ENCODE measurements around the gene CCL28. TPM values are rescaled to one million over a fixed set of nuclear protein-coding genes. Genes with fewer than 3 reads are reported as not detected.
"Not testable (repeated sequence)": the region's sequence is repeated elsewhere in the genome, so short reads cannot be mapped to it uniquely, and the experiment has no call there.

CCL28 gene
- total RNA-seq, 1 donor from 2014 or later: 0.46 TPM

GRCh38 chr5:43367453-43367852 lies 44.7 kb downstream of the CCL28 start:
- H3K4me3 Mint-ChIP-seq (ENCODE audit: unreplicated experiment): no peak overlapping the region
- peaks cover 6% of the 10 kb centered on the region for H3K9me3 Mint-ChIP-seq (ENCODE audit: unreplicated experiment)
- peaks cover 8% of the 10 kb centered on the region for H3K36me3 Mint-ChIP-seq (ENCODE audit: low read depth, unreplicated experiment)
- H3K4me1 Mint-ChIP-seq (ENCODE audit: unreplicated experiment): no peaks in the 10 kb centered on the region
- no peak overlapping the region for H3K27ac Mint-ChIP-seq (ENCODE audit: unreplicated experiment)
- H3K27me3 Mint-ChIP-seq (ENCODE audit: unreplicated experiment): peaks cover 1% of the 10 kb centered on the region
- no peak for DNase-seq (ENCODE audit: low spot score)
- TF ChIP-seq CTCF (IDR thresholded peaks at IDR 0.05; ENCODE audit: unreplicated experiment): no peak

- not testable (repeated sequence) for DNase-seq (ENCODE audit: low spot score); H3K36me3 Mint-ChIP-seq (ENCODE audit: low read depth, unreplicated experiment); H3K27me3 Mint-ChIP-seq (ENCODE audit: unreplicated experiment); H3K4me3 Mint-ChIP-seq (ENCODE audit: unreplicated experiment); H3K4me1 Mint-ChIP-seq (ENCODE audit: unreplicated experiment); H3K9me3 Mint-ChIP-seq (ENCODE audit: unreplicated experiment); H3K27ac Mint-ChIP-seq (ENCODE audit: unreplicated experiment)
Measured at GRCh38 chr5:43366680-43367246, 45.4 kb downstream of the CCL28 start.

DNA sequence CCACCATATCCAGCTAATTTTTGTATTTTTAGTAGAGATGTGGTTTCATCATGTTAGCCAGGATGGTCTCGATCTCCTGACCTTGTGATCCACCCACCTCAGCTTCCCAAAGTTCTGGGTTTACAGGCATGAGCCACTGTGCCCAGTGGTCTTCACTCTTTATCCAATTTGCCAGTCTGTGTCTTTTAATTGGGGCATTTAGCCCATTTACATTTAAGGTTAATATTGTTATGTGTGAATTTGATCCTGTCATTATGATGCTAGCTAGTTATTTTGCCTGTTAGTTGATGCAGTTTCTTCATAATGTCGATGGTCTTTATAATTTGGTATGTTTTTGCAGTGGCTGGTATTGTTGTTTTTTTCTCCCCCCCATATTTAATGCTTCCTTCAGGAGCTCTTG lies 47.0 kb downstream of the CCL28 start:
- DNase-seq (ENCODE audit: low spot score); H3K36me3 Mint-ChIP-seq (ENCODE audit: low read depth, unreplicated experiment); H3K9me3 Mint-ChIP-seq (ENCODE audit: unreplicated experiment); H3K27me3 Mint-ChIP-seq (ENCODE audit: unreplicated experiment); H3K4me1 Mint-ChIP-seq (ENCODE audit: unreplicated experiment); H3K27ac Mint-ChIP-seq (ENCODE audit: unreplicated experiment); H3K4me3 Mint-ChIP-seq (ENCODE audit: unreplicated experiment): not testable (repeated sequence)

DNA sequence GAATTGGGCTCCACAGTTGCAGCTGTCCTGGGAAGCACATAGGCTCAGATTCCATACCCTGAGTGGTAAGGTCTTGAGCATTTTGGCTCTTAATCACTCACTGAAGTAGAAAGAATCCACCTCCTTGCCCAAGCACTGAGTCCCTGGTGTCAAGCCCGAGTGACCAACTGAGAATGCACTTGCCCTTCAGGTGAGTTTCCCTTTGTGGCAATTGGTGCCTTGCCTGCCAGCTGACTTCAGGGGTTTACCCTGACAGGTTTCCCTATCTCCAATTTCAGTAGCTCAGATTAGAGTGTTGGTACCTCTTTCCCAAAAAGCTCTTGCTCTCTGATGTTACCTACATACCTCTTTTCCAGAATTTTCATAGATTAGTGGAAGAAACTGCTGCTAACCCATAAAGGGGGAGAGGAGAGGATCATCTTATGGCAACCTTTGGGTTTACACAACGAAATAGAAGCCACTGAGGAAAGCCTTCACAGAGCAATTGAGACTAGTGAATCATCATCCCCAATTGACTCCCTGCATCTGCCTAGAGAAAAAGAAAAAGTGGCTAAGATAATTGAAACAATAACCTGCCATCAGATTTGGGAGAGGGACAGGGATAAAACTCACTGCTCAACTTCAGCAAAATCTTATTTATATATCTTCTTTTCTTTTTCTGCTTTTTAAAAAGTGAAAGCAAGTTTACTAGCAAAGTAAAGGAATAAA lies 48.6 kb downstream of the CCL28 start:
- no peaks in the 10 kb centered on the region for H3K4me1 Mint-ChIP-seq (ENCODE audit: unreplicated experiment)
- H3K9me3 Mint-ChIP-seq (ENCODE audit: unreplicated experiment): peaks cover 13% of the 10 kb centered on the region
- no peak for TF ChIP-seq CTCF (IDR thresholded peaks at IDR 0.05; ENCODE audit: unreplicated experiment)
- DNase-seq (ENCODE audit: low spot score): no peak
- no peaks in the 10 kb centered on the region for H3K27me3 Mint-ChIP-seq (ENCODE audit: unreplicated experiment)
- H3K27ac Mint-ChIP-seq (ENCODE audit: unreplicated experiment): no peak overlapping the region
- no peak overlapping the region for H3K4me3 Mint-ChIP-seq (ENCODE audit: unreplicated experiment)
- peaks cover 8% of the 10 kb centered on the region for H3K36me3 Mint-ChIP-seq (ENCODE audit: low read depth, unreplicated experiment)

DNA sequence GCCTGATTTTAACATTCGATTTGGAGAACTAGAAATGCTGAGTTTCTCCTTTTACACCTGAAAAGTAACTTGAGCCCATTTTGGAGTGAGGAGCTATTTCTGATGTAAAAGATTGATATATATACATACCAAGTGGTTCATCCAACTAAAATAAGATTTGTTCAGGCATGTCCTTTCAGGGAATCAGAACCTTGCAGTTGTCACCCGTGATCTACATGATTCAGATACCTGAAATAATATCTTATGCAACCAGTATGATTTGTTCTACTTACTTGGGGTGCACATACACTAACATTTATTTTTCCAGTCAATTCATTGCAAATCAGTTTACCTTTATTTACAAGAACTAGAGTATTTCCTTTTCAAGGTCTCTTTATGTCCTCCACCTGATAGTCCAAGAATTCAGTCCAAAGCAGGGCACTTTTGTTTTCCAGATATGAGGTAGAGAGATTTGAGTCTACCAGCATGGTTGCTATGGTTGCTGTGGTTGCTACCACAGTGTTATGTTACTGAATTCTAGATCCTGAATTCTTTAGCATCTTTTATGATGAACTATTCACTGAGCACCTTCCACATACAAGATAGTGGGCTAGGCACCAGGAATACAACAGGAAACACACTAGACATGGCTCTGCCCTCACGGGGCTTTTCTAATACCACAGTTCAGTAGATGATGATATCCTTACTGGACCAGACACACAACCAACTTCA lies 49.3 kb downstream of the CCL28 start:
- Mint-ChIP-seq H3K27me3 (ENCODE audit: unreplicated experiment) (no peaks in the 10 kb centered on the region), H3K4me1 (ENCODE audit: unreplicated experiment) (no peaks in the 10 kb centered on the region), H3K27ac (ENCODE audit: unreplicated experiment) (no peak overlapping the region), H3K36me3 (ENCODE audit: low read depth, unreplicated experiment) (peaks cover 8% of the 10 kb centered on the region), H3K4me3 (ENCODE audit: unreplicated experiment) (no peak overlapping the region), H3K9me3 (ENCODE audit: unreplicated experiment) (peaks cover 12% of the 10 kb centered on the region)
- DNase-seq (ENCODE audit: low spot score): no peak
- no peak for TF ChIP-seq CTCF (IDR thresholded peaks at IDR 0.05; ENCODE audit: unreplicated experiment)

- H3K4me1 Mint-ChIP-seq (ENCODE audit: unreplicated experiment): peaks cover 6% of the 10 kb centered on the region
- H3K9me3 Mint-ChIP-seq (ENCODE audit: unreplicated experiment): peaks cover 7% of the 10 kb centered on the region
- H3K27ac Mint-ChIP-seq (ENCODE audit: unreplicated experiment): no peak overlapping the region
- H3K4me3 Mint-ChIP-seq (ENCODE audit: unreplicated experiment): no peak overlapping the region
- no peak for TF ChIP-seq CTCF (IDR thresholded peaks at IDR 0.05; ENCODE audit: unreplicated experiment)
- DNase-seq (ENCODE audit: low spot score): no peak
- H3K27me3 Mint-ChIP-seq (ENCODE audit: unreplicated experiment): peaks cover 1% of the 10 kb centered on the region
- no peaks in the 10 kb centered on the region for H3K36me3 Mint-ChIP-seq (ENCODE audit: low read depth, unreplicated experiment)
Measured at GRCh38 chr5:43358726-43359125, 53.5 kb downstream of the CCL28 start.
